ENCODE results near the gene RAB36.
"Not testable (repeated sequence)": the region's sequence is repeated elsewhere in the genome, so short reads cannot be mapped to it uniquely, and the experiment has no call there.

The RAB36 gene

DNA sequence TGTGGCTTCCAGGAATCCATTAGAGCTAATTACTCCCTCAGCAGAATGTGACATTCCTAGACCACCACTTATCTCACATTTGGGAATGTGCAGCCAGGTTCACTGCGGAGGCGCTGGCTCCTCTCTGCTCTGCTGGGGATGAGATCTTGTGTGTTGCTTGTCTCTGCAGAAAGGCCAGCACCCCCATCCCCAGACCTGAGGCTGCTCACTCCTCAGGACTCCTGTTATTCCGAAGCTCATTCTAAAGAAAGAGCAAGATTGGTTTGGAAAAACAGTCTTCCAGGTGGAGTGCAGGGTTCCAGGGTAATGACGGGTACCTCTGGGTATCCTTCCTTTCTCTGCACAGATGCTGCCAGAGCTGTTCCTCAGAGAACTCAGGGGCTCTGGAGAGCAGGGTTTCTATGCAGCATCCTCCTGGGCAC is 24.3 kb upstream of the RAB36 start:
- DNase-seq (ENCODE audit: low read depth in 3 of 3) = no peak

DNA sequence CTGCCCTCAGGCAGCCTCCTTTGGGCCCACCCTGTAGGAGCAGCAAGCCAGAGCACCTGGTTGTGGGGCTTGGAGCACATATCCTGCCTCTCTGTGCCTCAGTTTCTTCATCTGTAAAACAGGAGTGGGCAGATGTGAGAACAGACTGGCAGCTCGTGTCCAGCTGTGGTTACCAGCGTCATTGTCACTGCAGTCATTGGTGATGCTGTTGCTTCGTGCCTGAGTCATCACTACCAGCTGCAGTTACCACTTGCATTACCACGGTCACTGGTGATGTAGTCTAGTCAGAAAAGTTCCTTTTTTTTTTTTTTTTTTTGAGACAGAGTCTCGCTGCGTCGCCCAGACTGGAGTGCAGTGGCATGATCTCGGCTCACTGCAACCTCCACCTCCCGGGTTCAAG is 23.9 kb upstream of the RAB36 start:
- no peak for DNase-seq (ENCODE audit: low read depth in 3 of 3)

GRCh38 chr22:23122216-23122957 is 22.9 kb upstream of the RAB36 start:
- DNase-seq (ENCODE audit: low read depth in 3 of 3) = no peak

GRCh38 chr22:23122992-23123803 is 22.1 kb upstream of the RAB36 start:
- DNase-seq (ENCODE audit: low read depth in 3 of 3) = no peak

DNA sequence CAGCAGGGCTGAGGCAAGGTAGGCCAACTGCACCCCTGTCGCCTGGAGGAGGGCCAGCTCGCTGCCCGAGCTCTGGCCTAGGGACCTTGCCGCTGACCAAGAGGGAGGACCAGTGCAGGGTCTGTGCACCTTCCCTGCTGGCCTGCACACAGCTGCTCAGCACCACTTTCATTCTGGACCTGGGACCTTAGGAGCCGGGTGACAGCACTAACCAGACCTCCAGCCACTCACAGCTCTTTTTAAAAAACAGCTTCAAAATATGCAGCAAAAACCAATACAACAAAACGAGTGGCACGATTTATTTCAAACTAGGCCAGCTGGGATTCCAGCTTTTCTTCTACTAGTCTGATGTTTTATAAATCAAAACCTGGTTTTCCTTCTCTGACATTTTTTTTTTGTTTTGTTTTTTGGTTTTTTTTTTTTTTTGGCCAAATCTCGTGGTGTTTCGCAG is 21.4 kb upstream of the RAB36 start:
- no peak for DNase-seq (ENCODE audit: low read depth in 3 of 3)

DNA sequence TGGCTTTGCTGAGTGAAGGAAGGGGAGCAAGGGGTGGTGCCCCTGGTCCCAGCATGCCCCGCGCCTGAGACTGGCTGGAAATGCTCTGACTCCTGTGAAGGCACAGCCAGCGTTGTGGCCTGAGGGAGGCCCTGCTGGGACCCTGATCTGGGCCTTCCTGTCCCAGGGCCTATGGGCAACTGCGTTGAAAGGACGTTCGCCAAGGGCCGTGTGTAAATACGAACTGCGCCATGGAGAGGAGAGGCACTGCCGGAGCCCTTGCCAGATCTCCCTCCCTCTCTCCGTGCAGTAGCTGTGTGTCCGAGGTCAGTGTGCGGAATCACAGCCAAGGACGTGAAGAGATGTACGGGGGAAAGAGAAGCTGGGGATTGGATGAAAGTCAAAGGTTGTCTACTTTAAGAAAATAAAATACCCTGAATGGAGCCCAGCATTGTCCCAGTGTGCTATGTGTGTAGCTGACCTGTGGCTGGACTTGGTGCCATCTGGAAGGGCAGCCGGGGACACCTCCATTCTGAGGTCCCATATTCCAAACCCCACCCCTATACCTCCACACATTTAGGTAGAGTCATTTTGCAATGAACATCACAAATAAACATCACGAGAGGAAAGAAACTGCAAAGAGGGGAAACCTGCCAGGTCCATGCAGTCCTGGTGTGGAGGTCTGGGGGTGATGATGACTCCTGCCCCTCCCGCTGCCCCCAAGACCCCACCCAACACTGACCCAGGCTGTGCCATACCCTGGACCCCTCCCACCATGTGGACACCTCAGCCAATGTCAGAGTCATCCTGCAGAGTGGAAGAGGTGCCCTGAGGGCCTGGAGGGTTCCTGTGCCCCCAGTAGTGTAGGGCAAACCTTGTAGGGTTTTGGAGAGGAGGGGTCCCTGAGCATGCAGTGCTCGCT is 20.4 kb upstream of the RAB36 start:
- DNase-seq (ENCODE audit: low read depth in 3 of 3) = no peak

GRCh38 chr22:23125512-23126103 is 19.7 kb upstream of the RAB36 start:
- no peak for DNase-seq (ENCODE audit: low read depth in 3 of 3)

DNA sequence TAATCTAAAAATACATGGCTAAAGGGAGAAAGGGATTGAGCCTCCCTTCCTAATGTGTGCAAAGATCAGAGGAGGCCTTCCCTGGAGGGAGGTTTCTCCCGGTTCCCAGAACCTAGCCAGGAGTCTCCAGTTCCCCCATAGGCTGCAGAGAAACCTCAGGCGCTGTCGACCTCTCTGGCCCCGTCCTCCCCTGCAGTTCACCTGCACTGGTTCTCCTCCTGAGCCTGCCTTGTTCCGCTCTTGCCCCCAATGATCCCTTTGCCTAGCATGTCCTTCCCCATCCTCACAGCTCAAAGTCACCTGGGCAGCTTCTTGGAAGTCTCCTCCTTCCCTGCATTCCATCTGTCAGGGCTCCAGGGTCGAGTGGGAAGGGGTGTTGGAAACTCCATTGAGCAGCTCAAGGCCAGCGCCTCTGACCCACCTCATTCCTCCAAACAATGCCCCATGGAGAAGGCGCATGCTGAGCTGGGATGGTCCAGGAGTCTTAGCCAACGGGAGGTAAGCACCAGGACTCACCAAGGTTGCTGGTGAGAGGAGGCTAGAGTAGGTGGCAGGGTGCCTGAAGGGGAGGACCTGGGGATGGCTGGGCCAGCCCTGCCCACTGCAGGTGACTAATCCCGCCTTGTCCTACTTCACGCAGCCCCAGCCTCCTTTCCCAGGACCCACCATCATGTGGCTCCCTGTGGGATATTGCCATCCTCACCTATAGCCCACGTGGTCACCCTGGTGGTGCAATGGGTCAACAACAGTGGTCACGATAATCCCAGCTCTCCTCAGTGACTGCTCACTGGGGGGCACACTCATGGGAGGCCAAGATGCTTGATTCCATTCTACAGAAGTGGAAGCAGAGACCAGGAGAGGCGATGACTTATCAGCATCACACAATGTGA is 18.9 kb upstream of the RAB36 start:
- DNase-seq (ENCODE audit: low read depth in 3 of 3) = no peak

- DNase-seq (ENCODE audit: low read depth in 3 of 3) = no peak
These were observed 18.1 kb upstream of the RAB36 start for GRCh38 chr22:23127055-23127756.

DNA sequence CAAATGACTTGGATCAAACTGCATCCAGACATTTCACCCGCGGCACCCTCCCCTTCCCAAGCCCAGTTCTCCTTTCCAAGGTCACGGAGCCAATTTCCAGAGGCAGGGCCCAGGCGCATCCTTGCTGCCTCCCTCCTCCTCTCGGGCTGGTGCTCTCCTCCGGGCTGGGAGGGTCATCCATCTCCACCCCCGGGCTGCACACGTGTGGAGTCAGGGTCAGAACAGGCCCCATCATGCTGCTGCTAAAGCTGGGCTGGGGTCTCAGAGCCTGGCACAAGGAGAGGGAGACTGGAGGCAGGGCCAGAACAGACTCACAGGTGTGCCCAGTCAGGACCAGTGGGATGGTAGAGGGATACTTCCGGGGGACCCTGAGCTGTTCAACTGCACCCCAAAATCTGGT is 17.5 kb upstream of the RAB36 start:
- DNase-seq (ENCODE audit: low read depth in 3 of 3) = no peak

GRCh38 chr22:23128269-23129108 is 16.8 kb upstream of the RAB36 start:
- peak; percentile 48 to 55 (median 52) for DNase-seq (ENCODE audit: low read depth in 3 of 3)

GRCh38 chr22:23129149-23129548 is 16.1 kb upstream of the RAB36 start:
- DNase-seq (ENCODE audit: low read depth in 3 of 3) = no peak

DNA sequence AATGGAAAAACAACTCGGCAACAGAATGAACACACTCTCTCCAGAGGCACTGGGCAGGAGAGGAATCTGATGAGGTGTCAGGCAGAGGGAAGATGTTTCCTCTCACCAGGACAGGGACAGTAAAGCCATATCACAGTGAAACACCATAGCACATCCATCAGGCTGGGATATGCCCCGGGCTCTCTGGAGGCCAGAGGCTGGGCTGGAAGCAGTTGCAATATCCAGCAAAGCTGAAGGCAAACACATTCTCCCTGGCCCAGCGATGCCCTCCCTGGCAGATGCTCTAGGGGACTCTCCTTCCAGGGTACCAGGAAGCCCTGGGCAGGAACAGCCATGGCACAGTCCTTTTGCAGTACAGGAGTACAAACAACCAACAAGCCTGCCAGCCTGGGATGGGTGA is 14.6 kb upstream of the RAB36 start:
- DNase-seq (ENCODE audit: low read depth in 3 of 3) = no peak

DNA sequence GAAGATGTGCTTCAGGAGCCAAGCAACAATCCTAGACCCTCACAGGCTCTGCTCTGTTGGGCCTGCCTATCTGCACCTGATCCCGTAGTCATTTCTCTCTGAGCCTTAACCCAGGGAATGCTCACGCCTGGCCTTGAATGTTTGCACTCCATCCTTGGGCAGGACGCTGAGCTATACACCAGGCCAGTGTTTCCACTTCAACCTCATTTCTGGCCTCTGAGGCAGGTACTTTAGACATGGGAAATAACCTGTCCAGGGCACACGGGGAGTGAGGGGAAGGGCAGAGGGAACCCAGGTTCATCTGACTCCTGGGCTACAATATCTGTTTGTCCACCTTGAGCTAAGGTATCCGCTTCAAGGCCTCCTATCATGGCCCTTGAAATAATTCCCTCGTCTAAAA is 13.3 kb upstream of the RAB36 start:
- no peak for DNase-seq (ENCODE audit: low read depth in 3 of 3)

- no peak for DNase-seq (ENCODE audit: low read depth in 3 of 3)
These were observed 12.7 kb upstream of the RAB36 start for GRCh38 chr22:23132376-23133091.

GRCh38 chr22:23133922-23134321 is 11.4 kb upstream of the RAB36 start:
- DNase-seq (ENCODE audit: low read depth in 3 of 3) = no peak

DNA sequence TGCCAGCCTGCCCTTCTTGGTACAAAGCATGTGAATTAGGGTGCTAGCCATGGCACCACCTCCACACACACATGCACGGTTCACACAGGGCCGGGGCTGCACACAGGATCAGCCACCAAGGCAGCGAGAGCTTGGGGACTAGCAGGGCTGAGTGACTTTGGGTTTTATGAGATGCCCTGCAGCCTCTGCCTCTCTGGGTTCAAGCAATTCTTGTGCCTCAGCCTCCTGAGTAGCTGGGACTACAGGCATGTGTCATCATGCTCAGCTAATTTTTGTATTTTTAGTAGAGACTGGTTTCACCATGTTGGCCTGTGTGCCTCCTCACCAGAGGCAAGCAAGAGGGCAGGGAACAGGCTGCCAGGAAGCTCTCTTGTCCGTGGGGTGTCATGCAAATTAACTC is 8.3 kb upstream of the RAB36 start:
- not testable (repeated sequence) for DNase-seq (ENCODE audit: low read depth in 3 of 3)

- no peak for DNase-seq (ENCODE audit: low read depth in 3 of 3)
These were observed 7.8 kb upstream of the RAB36 start for GRCh38 chr22:23137468-23137867.
